Spleen (tissue), 3 donors: ENCODE measurements around the gene ANKRD11.

Source experiments
- POLR2A ChIP-seq, 3 donors: fragments of 450-650 bp; IDR thresholded peaks; one replicate each; pipeline ENCODE4 v1.5.1; 2017; ENCODE audit warnings: antibody characterized with exemption in 3 of 3, mild to moderate bottlenecking in 1 of 3
- POLR2AphosphoS5 ChIP-seq, 3 donors: sonication (generic); formaldehyde crosslinking; IDR thresholded peaks; one replicate each; pipeline ENCODE4 v1.5.1; 2017; ENCODE audit warnings: antibody characterized with exemption in 3 of 3

GRCh38 chr16:89273741-89274472 is 216.5 kb downstream of the ANKRD11 start:
- TF ChIP-seq POLR2A (IDR thresholded peaks at IDR 0.05) = no peak
- TF ChIP-seq POLR2AphosphoS5 (IDR thresholded peaks at IDR 0.05) = no peak
